Measurements from ENCODE around the gene ABCD1. TPM values are rescaled to one million over a fixed set of nuclear protein-coding genes. Genes with fewer than 3 reads are reported as not detected.

Gene ABCD1
- total and polyA plus RNA-seq, 9 of the 15 experiments (the other 6 are each of a cell fraction or from before 2014, with no cell fraction given), result 0.07 to 6.9 (median 2.2) TPM

DNA sequence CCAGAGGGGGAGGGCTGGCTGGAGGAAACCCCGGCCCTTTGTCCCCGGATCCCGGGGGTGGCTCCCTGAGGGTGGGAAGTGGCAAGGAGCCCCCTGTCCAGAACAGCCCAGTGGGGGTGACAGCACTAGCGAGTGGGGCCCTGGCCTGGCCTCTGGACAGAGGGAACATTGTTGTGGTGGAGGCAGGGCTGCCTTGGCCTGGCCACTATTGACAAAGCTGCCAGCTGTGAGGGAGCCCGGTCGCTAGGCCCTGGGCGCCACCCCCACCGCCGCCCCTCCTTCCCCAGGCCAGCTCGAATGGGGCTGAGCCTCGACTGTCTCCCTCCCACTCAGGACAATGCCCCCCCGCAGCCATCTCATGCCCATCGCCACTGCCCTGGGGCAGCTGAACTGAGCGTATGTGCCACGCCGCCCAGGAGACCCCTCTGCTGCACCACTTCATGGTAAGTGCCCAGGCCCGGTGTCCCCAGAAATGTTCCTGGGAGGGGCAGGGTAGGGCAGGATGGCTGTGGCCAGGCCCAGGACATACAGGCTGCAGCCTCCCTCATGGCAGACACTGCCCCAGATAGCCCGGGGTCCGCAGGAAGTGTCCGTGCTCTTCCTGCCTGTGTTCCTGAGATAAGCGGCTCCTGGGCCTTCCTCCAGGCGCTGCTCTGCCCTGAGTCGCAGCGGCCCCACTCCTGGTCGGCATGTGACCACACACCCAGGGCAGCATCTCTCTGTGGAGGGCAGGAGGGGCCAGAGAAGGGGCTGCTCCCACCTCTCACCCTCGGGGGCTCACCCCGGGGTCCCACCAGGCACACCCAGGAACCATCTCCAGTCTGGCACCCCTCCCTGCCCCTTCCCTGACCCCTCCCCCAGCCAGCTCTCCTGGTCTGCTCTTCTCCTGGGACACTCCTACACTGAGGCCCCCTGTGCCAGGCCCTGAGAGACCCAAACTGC, 40.8 kb downstream of the ABCD1 start (continued):
- TF ChIP-seq CEBPZ (IDR thresholded peaks at IDR 0.05; ENCODE audit: borderline replicate concordance, low read depth, low read length), result no peak
- TF ChIP-seq ZNF280A (IDR thresholded peaks at IDR 0.05; ENCODE audit: low read depth, partially characterized antibody), result no peak
- no peak for TF ChIP-seq ZBED1 (IDR thresholded peaks at IDR 0.05)
- TF ChIP-seq HNRNPH1 (optimal IDR thresholded peaks at IDR 0.05; ENCODE audit: low read depth, low read length), result no peak
- TF ChIP-seq ZBTB9 (CRISPR knock-in tag; IDR thresholded peaks at IDR 0.05), result no peak; the same call in 1 of the 2 replicates
- TF ChIP-seq POLR2H (tag; IDR thresholded peaks at IDR 0.05; ENCODE audit: low read depth), result peak; percentile 56; the same call in 1 of the 2 replicates
- no peak for TF ChIP-seq MAFF (IDR thresholded peaks at IDR 0.05; ENCODE audit: low read length)
- TF ChIP-seq PRMT5 (CRISPR knock-in tag; IDR thresholded peaks at IDR 0.05), result no peak
- no peak for TF ChIP-seq FOXO4 (CRISPR knock-in tag; IDR thresholded peaks at IDR 0.05)
- no peak; a peak in 1 of 4 replicates for TF ChIP-seq ARNT (IDR thresholded peaks at IDR 0.05)
- TF ChIP-seq STAG1 (CRISPR knock-in tag; IDR thresholded peaks at IDR 0.05; ENCODE audit: borderline replicate concordance), result no peak
- TF ChIP-seq, protein P1, sequence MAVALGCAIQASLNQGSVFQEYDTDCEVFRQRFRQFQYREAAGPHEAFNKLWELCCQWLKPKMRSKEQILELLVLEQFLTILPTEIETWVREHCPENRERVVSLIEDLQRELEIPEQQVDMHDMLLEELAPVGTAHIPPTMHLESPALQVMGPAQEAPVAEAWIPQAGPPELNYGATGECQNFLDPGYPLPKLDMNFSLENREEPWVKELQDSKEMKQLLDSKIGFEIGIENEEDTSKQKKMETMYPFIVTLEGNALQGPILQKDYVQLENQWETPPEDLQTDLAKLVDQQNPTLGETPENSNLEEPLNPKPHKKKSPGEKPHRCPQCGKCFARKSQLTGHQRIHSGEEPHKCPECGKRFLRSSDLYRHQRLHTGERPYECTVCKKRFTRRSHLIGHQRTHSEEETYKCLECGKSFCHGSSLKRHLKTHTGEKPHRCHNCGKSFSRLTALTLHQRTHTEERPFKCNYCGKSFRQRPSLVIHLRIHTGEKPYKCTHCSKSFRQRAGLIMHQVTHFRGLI (CRISPR knock-in tag; IDR thresholded peaks at IDR 0.05), result no peak
- no peak; a peak in 1 of 4 replicates for TF ChIP-seq KDM4B (IDR thresholded peaks at IDR 0.05; ENCODE audit: borderline replicate concordance in 2 of 2, low read depth in 1 of 2)
- 0 out of 4 replicates have a peak, but pooled peaks of 1 of the 2 experiments have one; percentile 28 for TF ChIP-seq FOXK2 (conservative IDR thresholded peaks at IDR 0.05 in 1 of 2, IDR thresholded peaks at IDR 0.05 in 1 of 2; ENCODE audit: low read depth in 2 of 2)
